ENCODE measurements around the gene MX2. TPM values are rescaled to one million over a fixed set of nuclear protein-coding genes. Genes with fewer than 3 reads are reported as not detected.

The MX2 gene
- total and polyA plus RNA-seq, 10 of the 15 experiments (the other 5 are each of a cell fraction or from before 2014, with no cell fraction given), result 10.5 to 167 (median 46.1) TPM

DNA sequence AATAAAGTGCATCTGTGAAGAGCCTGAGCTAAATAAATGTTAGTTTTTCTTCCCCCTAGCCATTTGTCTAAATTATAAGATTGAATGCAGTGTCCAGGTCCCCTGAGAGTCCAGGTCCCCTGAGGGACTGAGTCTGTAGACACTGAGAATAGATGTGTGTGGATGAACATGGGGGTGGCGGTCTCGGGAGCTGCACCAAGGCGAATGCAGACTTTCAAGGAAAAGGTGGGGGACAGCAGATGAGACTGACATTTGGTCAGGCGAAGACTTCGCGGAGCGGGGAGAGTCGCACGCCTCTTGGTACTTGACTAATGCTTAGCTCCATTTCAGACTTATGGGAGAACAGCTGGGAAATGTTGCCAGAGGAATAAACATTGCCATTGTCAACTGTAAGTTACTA, 17.7 kb upstream of the MX2 start (continued):
- TF ChIP-seq WRNIP1 (IDR thresholded peaks at IDR 0.05; ENCODE audit: borderline replicate concordance, low read depth, low read length), result no peak

DNA sequence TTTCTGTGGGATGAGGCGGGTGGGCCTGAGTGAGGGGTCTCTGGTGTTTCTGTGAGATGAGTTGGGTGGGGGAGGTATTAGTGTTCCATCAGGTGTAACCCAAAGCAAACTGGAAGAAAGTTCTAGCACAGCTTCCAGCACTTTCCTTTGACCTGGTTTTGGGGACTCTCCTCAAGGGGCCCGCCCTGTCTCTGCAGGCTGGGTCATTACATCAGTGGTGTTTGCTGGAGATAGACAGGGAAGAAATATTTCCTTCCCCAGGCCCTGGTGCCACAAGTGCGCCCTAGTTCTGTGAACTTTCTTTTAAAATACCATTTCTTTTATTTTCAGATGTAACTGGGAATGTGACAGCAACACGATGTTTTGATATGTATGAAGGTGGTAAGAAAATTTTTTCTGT, 16.5 kb upstream of the MX2 start:
- intact Hi-C loops (cut with micrococcal nuclease; ENCODE audit: unreplicated experiment), result no loop called here
- H3K27me3 ChIP-seq (replicated peaks in 1 of 2; ENCODE audit: control insufficient read depth in 2 of 2, insufficient read depth in 2 of 2, low read length in 1 of 2), result no peaks in the 10 kb centered on the region; a peak in 1 of 4 replicates
- H4K20me1 ChIP-seq (ENCODE audit: control insufficient read depth, insufficient read depth), result no peaks in the 10 kb centered on the region
- ChIA-PET POLR2A (no interaction called here), SMC1A (ENCODE audit: uncharacterized antibody, unreplicated experiment) (no interaction called here), RAD21 (ENCODE audit: unreplicated experiment) (no interaction called here), CTCF (interaction anchor here (1.0 kb wide), 1 partner anchor 62 kb away, joined by 3 read pairs; no protein-coding TSS in a partner anchor)
- no peak overlapping the region for H3K4me2 ChIP-seq (ENCODE audit: control insufficient read depth, insufficient read depth)
- H3K36me3 ChIP-seq (ENCODE audit: control insufficient read depth in 2 of 2, insufficient read depth in 2 of 2, low read length in 1 of 2), result no peaks in the 10 kb centered on the region
- H2AFZ ChIP-seq (ENCODE audit: control insufficient read depth, low read depth, low read length), result no peak overlapping the region
- DNase-seq (ENCODE audit: low read depth, low spot score) (no peak), FAIRE-seq (no peak), ATAC-seq (no peak)
- H3K4me3 ChIP-seq, result no peak overlapping the region
- 70% methylated on average over 4 of the region's 4 CpGs for WGBS (ENCODE audit: insufficient coverage, insufficient replicate concordance, low lambda C conversion rate, missing lambda C conversion rate)
- H3K4me1 ChIP-seq (ENCODE audit: control insufficient read depth, insufficient read depth, low read length), result no peaks in the 10 kb centered on the region
- TF ChIP-seq MLLT1 (IDR thresholded peaks at IDR 0.05) (no peak), POU2F2 (IDR thresholded peaks at IDR 0.05; ENCODE audit: borderline replicate concordance, low read depth, low read length) (no peak), NR2F1 (conservative IDR thresholded peaks at IDR 0.05) (no peak), ZNF384 (IDR thresholded peaks at IDR 0.05; ENCODE audit: borderline replicate concordance, low read depth, low read length) (no peak)
- TF ChIP-seq, protein P1, sequence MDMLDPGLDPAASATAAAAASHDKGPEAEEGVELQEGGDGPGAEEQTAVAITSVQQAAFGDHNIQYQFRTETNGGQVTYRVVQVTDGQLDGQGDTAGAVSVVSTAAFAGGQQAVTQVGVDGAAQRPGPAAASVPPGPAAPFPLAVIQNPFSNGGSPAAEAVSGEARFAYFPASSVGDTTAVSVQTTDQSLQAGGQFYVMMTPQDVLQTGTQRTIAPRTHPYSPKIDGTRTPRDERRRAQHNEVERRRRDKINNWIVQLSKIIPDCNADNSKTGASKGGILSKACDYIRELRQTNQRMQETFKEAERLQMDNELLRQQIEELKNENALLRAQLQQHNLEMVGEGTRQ (IDR thresholded peaks at IDR 0.05; ENCODE audit: borderline replicate concordance, low read depth, low read length), result no peak
- in situ Hi-C loops (cut with MboI), result no loop called here
- no peak overlapping the region for H3K27ac ChIP-seq (ENCODE audit: control insufficient read depth, insufficient read depth)
- no peak overlapping the region for H3K9ac ChIP-seq (ENCODE audit: control insufficient read depth, insufficient read depth, low read length)
- no peaks in the 10 kb centered on the region; the same call in 2 of the 3 replicates for H3K9me3 ChIP-seq (replicated peaks; ENCODE audit: control insufficient read depth, insufficient read depth, low read length)
- H3K79me2 ChIP-seq (ENCODE audit: control insufficient read depth, insufficient read depth, low read length), result no peaks in the 10 kb centered on the region
- no TSS peak for BruUV-seq (replicated peaks)

All from GM12878 (cell line).